OCI-M2 (cell line): ENCODE data around the gene COPS6.
A peak's percentile ranks its signal among the peaks of the same experiment; 100 is the strongest.
"Not testable (repeated sequence)": the region's sequence is repeated elsewhere in the genome, so short reads cannot be mapped to it uniquely, and the experiment has no call there.

Experiments used
- DNase-seq: peaks from one replicate; lab custom pipeline; 2025; ENCODE audit not compliant: unreplicated experiment; lab: John Stamatoyannopoulos, UW

The COPS6 gene

DNA sequence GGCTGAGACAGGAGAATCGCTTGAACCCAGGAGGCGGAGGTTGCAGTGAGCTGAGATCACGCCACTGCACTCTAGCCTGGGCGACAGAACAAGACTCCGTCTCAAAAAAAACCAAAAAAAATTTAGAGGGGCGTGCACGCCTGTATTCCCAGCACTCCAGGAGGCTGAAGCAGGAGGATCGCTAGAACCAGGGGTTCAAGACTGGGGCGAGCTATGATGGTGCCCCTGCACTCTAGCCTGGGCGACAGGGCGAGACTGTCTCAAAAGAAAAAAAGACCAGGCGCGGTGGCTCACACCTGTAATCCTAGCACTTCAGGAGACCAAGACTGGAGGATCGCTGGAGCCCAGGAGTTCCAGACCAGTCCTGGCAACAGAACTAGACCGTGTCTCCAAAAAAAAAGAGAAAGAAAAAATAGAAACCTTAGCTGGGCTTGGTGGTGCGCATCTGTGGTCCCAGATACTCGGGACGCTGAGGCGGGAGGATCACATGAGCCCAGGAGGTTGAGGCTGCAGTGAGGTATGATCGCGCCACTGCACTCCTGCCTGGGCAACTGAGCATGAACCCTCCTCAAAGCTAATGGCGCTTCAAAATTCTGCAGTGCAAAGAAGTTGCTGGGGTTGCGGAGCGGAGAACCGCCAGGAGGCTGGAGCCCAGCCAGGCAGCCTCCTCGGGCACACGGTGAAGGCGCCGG lies 37.6 kb downstream of the COPS6 start:
- no peak for DNase-seq

DNA sequence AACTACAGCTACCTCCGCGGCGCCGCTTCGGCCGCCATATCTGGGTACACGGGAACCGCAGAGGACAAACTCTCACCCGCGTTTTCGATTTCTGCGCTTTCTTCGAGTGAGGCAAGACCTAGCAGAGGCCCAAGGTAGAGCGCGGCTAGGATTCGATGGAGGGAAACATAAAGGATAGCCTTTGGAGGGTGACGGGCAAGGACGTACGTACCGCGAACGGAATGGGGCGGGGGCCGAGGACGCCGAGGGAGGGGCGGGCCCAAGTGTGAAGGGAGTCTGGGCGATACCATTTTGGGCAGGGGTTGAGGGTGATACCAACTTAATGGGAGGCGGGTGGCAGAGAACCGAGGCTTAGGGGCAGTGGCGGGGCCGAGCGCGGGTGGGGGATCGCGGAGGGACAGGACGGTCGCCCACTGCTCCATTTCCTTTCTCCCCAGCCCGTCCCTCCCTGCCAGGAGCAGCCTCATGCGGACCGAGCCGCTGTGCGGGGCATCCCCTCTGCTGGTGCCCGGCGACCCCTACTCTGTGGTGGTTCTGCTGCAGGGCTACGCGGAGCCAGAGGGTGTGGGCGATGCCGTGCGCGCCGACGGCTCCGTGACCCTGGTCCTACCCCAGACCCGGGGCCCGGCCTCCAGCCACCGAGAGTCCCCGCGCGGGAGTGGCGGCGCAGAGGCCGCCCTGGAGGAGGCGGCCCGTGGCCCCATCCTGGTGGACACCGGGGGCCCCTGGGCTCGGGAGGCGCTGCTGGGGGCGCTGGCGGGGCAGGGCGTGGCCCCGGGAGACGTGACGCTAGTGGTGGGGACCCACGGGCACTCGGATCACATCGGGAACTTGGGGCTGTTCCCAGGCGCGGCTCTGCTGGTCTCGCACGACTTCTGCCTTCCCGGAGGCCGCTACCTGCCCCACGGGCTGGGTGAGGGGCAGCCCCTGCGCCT lies 38.4 kb downstream of the COPS6 start, which contains the start of gene MBLAC1:
Gene MBLAC1 (plus strand): TSS at position 37 of the 935 bp plus-strand sequence. CDS start 429 bp downstream, at position 466.
- peak; percentile 63 for DNase-seq

DNA sequence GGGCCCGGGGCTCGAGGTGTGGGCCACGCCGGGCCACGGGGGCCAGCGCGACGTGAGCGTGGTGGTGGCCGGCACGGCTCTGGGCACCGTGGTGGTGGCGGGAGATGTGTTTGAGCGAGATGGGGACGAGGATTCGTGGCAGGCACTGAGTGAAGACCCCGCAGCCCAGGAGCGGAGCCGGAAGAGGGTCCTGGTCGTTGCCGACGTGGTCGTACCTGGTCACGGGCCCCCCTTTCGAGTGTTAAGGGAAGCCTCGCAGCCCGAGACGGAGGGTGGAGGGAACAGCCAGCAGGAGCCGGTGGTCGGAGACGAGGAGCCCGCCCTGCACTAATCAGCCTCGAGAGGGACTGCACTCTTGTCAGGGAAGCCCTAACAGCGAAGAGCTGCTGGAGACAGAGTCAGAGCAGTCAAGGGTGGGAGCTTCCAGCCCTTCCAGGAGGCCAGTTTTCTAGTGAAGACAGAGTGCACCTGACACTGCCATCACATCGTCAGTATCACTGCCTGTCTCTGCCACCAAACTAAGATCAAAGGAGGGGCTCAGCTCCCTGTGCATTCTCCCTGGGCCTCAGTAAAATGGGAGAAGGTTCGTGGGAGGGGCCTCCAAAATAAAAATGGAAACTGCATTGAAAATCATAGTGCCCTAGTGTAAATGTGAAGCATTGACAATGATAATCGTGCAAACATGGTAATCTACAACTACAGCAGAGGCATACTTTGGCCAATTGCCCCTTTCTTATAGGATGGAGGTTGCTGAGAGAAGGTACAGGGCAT lies 39.3 kb downstream of the COPS6 start:
- no peak for DNase-seq

DNA sequence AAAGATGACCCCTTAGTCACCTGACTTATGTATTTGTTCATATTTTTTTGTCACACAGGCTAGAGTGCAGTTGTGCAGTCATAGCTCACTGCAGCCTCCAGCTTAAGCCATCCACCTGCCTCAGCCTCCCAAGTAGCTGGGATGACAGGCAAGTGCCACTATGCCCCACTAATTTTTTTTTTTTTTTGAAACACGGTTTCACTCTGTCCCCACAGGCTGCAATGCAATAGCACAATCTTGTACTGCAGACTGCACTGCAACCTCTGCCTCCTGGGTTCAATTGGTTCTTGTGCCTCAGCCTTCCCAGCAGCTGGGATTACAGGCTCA lies 39.8 kb downstream of the COPS6 start:
- DNase-seq = no peak

DNA sequence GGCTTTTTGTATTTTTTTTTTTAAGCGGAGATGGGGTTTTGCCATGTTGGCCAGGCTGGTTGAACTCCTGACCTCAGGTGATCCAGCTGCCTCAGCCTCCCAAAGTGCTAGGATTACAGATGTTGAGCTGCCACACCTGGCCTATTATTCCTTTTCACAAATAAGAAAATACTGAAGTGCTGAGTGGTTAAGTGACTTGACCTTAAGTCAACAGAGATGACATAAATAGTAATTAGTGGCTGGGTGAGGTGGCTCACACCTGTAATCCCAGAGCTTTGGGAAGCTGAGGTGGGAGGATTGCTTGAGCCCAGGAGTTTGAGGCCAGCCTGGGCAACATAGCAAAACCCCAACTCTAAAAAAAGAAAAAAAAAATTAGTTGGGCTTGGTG lies 41.4 kb downstream of the COPS6 start:
- not testable (repeated sequence) for DNase-seq

DNA sequence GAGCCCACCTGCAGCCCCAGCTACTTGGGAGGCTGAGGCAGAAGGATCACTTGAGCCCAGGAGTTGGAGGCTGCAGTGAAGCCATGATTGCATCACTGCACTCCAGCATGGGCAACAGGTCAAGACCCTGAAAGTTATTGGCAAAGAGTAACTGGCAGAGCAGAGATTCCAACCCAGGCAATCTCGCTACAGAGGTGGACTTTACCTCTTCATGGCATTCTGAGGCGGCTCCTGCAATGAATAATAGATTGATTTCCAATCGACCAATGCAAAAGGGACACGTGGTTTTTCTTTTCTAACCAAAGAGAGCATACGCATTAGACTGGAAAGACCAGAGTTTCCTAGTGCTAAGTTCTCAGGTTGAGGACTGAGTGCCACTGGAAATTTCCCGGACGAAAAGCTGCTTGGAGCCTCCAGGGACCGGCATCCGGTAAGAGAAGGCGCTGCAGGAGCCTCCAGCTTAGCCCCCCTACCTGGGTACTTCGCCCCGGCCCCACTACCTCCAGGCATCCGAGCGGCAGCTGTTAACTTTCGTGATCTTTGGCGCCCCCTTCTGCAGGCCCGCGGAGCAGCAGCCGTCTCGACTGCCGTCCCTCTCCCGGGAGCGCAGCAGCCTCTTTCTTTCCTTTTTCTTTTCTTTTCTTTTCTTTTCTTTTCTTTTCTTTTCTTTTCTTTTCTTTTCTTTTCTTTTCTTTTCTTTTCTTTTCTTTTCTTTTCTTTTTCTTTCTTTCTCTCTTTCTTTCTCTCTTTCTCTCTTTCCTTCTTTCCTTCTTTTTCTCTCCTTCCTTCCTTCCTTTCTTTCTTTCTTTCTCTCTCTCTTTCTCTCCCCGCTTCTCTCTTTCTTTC lies 42.1 kb downstream of the COPS6 start:
- DNase-seq = peak; percentile 57

DNA sequence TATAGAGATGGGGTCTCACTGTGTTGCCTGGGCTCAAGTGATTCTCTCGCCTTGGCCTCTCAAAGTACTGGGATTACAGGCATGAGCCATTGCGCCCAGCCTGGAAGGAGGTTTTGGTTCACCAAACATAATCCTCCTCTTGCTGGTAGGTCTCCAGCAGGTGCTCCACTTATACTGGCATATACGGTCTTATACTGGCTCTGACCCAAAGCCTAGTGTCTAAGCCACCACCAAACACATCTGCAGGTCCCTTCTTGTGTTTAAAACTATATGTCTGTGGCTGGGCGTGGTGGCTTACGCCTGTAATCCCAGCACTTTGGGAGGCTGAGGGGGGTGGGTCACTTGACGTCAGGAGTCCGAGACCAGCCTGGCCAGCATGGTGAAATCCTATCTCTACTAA lies 43.4 kb downstream of the COPS6 start:
- no peak for DNase-seq

DNA sequence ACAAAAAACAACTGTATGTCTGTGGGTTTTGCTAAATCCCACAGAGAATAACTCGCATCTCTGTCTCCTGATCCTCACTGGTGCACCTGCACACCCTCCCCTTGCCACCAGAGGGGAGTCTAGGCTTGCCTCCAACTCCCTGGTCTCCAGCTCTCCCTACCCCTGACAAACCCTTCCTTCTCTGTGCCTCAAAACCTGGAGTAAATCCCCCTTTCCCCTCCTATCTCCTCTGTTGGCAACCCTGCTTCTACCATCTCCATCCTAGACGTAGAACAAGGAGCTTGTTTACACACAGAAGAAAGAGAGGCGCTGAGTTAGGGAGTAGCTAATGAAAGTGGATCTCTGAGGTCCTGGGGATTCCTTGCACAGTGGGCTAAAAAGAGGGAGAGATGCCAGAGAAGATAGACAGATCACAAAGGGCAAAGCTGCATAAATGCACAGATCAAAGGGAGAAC lies 44.0 kb downstream of the COPS6 start:
- peak; percentile 6 for DNase-seq

DNA sequence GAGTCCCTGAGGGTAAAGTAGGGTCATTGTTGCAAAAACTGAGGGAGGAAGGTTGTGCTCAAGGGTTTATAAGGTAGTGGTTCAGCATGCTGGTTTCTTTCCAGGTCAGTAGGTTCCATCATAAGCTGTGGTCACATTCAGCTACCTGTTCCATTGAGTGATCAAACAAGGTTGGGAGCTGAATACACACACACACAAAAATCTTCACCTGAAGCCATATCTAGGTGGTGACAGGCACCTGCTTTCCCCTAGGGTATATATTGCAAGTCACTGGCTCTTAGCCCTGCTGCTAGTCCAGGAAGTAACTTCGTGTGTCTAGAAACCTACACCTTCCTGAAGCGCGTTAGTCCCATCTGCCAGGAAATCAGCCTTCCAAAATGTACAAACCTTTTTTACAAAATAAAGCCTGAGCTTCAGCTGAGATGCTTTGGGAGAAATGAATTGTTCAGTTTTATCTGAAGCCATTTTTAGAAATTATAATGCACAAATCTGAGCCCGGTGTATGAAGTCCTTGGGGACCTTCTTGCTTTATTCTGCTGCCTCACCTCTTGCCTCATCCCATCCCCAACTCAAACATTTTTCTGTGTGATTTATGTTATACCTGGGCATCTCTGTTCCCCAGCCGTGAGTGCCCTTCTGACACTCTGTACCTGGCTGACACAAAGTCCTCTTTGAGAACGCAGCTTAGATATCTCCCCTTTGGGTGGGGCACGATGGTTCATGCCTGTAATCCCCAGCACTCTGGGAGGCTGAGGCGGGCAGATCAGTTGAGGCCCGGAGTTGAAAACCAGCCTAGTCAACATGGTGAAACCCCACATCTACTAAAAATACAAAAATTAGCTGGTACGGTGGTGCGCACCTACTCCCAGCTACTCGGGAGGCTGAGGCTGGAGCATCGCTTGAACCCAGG lies 49.3 kb downstream of the COPS6 start:
- no peak for DNase-seq

DNA sequence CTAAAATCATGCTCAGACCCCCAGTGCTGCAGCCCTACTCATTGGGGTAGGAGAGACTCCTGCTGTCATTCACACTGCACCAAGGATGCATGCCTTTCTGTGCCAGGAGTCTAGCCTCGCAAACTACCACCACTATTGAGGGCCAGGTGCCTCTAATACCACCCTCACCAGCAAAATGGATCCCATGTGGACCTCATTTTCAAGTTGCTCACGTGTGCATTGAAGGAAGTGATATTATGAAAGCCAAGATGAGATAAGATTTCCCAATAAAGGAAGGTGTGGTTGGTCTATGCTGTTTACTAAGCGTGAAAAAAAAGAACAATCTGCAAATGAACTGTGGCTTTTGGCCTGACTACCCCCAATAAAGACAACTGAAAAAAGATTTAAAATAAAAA lies 52.8 kb downstream of the COPS6 start:
- DNase-seq = no peak
